ENCODE measurements around the gene LIME1. TPM values are rescaled to one million over a fixed set of nuclear protein-coding genes. Genes with fewer than 3 reads are reported as not detected.

LIME1 gene
- total and polyA plus RNA-seq, 2 of the 4 experiments (the other 2 are of a cell fraction) = 0.36 to 7.8 TPM

DNA sequence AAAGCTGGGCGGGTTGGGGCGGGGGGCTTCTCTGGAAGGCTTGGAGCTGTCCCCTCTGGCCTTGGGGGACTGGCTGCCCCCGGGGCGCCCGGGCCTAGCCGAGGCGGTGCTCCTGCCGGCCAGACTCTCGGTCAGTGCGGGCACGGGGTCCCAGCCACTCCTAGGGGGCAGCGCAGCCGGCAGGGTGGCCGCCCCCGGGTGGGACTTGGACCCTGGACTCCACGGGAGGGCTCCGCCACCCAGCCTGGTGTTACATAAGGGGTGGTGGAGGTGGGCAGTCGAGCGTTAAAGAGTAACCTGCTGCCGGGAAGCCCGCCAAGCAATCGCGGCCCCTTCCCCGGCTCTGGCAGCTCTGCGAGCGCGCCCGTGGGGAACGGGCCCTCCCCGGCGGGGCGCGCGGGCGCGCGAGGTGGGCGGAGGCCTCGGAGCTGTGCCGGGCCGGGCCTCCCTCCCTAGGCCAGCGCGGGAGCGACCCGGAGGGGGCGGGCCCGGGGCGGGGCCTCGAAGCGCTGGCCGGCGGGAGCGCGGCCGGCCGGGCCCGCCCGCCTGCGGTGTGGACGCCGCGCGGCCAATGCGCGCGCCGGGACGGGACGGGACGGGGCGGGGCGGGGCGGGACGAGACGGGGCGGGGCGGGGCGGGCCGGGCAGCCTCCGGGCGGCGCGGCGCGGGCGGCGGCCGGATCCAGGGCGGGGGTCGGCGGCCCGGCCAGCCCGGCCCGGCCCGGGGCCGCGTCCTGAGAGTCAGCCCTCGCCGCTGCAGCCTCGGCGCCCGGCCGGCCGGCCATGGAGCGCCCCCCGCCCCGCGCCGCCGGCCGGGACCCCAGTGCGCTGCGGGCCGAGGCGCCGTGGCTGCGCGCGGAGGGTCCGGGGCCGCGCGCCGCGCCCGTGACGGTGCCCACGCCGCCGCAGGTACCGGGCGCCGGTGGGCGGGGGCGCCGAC is 2.9 kb downstream of the LIME1 start, which contains the start of gene SLC2A4RG:
SLC2A4RG (plus strand) TSS at position 647 of the 940 bp plus-strand sequence; CDS start at position 784, 137 bp downstream.
- H3K27me3 ChIP-seq (ENCODE audit: control insufficient read depth, insufficient read depth, low read length) = no peaks in the 10 kb centered on the region
- H2BK5ac ChIP-seq (ENCODE audit: low read depth, low read length, poor library complexity, severe bottlenecking) = peak within 1 kb of the TSS; percentile 75
- H2BK20ac ChIP-seq (ENCODE audit: low read depth, low read length) = no peak within 1 kb of the TSS
- peak within 1 kb of the TSS; percentile 19 for H4K5ac ChIP-seq (ENCODE audit: low read depth, low read length)
- peak; percentile 62 for DNase-seq
- peak within 1 kb of the TSS; percentile 82 for H2AFZ ChIP-seq (replicated peaks; ENCODE audit: low read length, poor library complexity)
- peak within 1 kb of the TSS; percentile 87 for H3K9ac ChIP-seq (ENCODE audit: low read depth, low read length)
- no peak within 1 kb of the TSS for H2BK120ac ChIP-seq (ENCODE audit: low read depth, low read length)
- peak within 1 kb of the TSS; percentile 91 for H3K27ac ChIP-seq (ENCODE audit: insufficient read depth, low read length)
- POLR2A ChIA-PET (ENCODE audit: unreplicated experiment) = interaction anchor here (0.6 kb wide), 1 partner anchor 12 kb away, joined by 13 read pairs; no protein-coding TSS in a partner anchor
- CTCF ChIA-PET = interaction anchor here (0.5 kb wide), 1 partner anchor 40 kb away, joined by 5 read pairs; no protein-coding TSS in a partner anchor
- TF ChIP-seq RFX5 (IDR thresholded peaks at IDR 0.05; ENCODE audit: low read depth, low read length) (no peak), SMC3 (IDR thresholded peaks at IDR 0.05; ENCODE audit: low read depth, low read length) (no peak), CHD1 (IDR thresholded peaks at IDR 0.05; ENCODE audit: low read depth, low read length) (no peak), NFE2L2 (IDR thresholded peaks at IDR 0.05; ENCODE audit: low read depth, low read length) (no peak), MAZ (IDR thresholded peaks at IDR 0.05; ENCODE audit: borderline replicate concordance, low read depth, low read length) (peak; percentile 28; the same call in 1 of the 2 replicates), RAD21 (IDR thresholded peaks at IDR 0.05; ENCODE audit: low read length) (no peak)
- TF ChIP-seq, protein P1, sequence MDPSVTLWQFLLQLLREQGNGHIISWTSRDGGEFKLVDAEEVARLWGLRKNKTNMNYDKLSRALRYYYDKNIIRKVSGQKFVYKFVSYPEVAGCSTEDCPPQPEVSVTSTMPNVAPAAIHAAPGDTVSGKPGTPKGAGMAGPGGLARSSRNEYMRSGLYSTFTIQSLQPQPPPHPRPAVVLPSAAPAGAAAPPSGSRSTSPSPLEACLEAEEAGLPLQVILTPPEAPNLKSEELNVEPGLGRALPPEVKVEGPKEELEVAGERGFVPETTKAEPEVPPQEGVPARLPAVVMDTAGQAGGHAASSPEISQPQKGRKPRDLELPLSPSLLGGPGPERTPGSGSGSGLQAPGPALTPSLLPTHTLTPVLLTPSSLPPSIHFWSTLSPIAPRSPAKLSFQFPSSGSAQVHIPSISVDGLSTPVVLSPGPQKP (IDR thresholded peaks at IDR 0.05; ENCODE audit: borderline replicate concordance, low read depth, low read length) = no peak
- TF ChIP-seq, protein P2, sequence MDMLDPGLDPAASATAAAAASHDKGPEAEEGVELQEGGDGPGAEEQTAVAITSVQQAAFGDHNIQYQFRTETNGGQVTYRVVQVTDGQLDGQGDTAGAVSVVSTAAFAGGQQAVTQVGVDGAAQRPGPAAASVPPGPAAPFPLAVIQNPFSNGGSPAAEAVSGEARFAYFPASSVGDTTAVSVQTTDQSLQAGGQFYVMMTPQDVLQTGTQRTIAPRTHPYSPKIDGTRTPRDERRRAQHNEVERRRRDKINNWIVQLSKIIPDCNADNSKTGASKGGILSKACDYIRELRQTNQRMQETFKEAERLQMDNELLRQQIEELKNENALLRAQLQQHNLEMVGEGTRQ (IDR thresholded peaks at IDR 0.05; ENCODE audit: low read depth, low read length) = no peak
- no TSS peak for BruUV-seq (replicated peaks)
- peak within 1 kb of the TSS; percentile 89 for H2AK5ac ChIP-seq (ENCODE audit: low read depth, low read length)
- H3K56ac ChIP-seq (ENCODE audit: extremely low read depth, insufficient read depth, low read length) = peak within 1 kb of the TSS; percentile 90
- H3K36me3 ChIP-seq (ENCODE audit: control insufficient read depth, insufficient read depth, low read length) = peaks cover 37% of the 10 kb centered on the region; the same call in 1 of the 2 replicates
- intact Hi-C loops (cut with micrococcal nuclease) = no loop called here
- peak within 1 kb of the TSS; percentile 63 to 88 for H4K8ac ChIP-seq (ENCODE audit: low read depth in 2 of 2, low read length in 2 of 2)
- peak within 1 kb of the TSS; percentile 87 for H3K4me2 ChIP-seq (ENCODE audit: low read depth, low read length)
- H3K14ac ChIP-seq (replicated peaks; ENCODE audit: low read depth, low read length) = peak within 1 kb of the TSS; percentile 93
- peaks cover 22% of the 10 kb centered on the region for H4K20me1 ChIP-seq (ENCODE audit: insufficient read depth, low read length)
- H3K23ac ChIP-seq (ENCODE audit: low read depth, low read length) = peak within 1 kb of the TSS; percentile 94
- H3K4me1 ChIP-seq (ENCODE audit: control insufficient read depth, insufficient read depth, low read length) = peaks cover 10% of the 10 kb centered on the region
- peaks cover 4 to 12% of the 10 kb centered on the region in 2 experiments; a peak in 2 of 4 replicates for H3K79me1 ChIP-seq (ENCODE audit: low read depth in 1 of 2, low read length in 2 of 2)
- H3K9me1 ChIP-seq (ENCODE audit: insufficient read depth, low read length) = no peaks in the 10 kb centered on the region
- peak within 1 kb of the TSS; percentile 54 for H3K4me3 ChIP-seq (ENCODE audit: insufficient read depth, low read depth, low read length)
- peak; percentile 74 for ATAC-seq (ENCODE audit: low read depth)
- dilution Hi-C loops (cut with HindIII; ENCODE audit: low sequenced_read_pairs, unreplicated experiment) = no loop called here
- in situ Hi-C loops (cut with MboI; ENCODE audit: low sequenced_read_pairs) = no loop called here
- H2BK15ac ChIP-seq (ENCODE audit: low read depth, low read length) = no peak within 1 kb of the TSS
- H4K91ac ChIP-seq (ENCODE audit: insufficient read depth, low read depth, low read length) = peak within 1 kb of the TSS; percentile 88
- 0% methylated on average over 45 of the region's 136 CpGs; no CpG with 5 or more reads in 1 of the 2 experiments for WGBS, 2 experiments (ENCODE audit: extremely low coverage in 2 of 2, insufficient read length in 1 of 2)
- H3K4ac ChIP-seq (ENCODE audit: low read depth, low read length) = peak within 1 kb of the TSS; percentile 94
- peak within 1 kb of the TSS; percentile 99 for H2AK9ac ChIP-seq (replicated peaks; ENCODE audit: low read depth, low read length, poor library complexity)
- no peaks in the 10 kb centered on the region for H3K9me3 ChIP-seq (ENCODE audit: control insufficient read depth, insufficient read depth, low read length)
- no peak within 1 kb of the TSS; the same call in 1 of the 2 replicates for H3K18ac ChIP-seq (ENCODE audit: low read depth, low read length)

All from IMR-90 (cell line).